Stimulated activated memory B cell treated with anti-CD40 and anti-IgM and Interleukin-4, amounts not matched to agents 10 μg/mL and 1 μg/mL and 100 μg/mL, for 72 hours (primary cell): ENCODE data around the gene ATP7B.

Experiments
- ATAC-seq: fragments of 150-1000 bp; cut with Tn5 transposase; 2 replicates; pipeline ENCODE4 v1.10.0; 2021
- H3K27ac Mint-ChIP-seq: one replicate; pipeline ENCODE4 v1.8.0; 2022; ENCODE audit warnings: mild to moderate bottlenecking, mixed read lengths
- H3K27me3 Mint-ChIP-seq: one replicate; pipeline ENCODE4 v1.8.0; 2022; ENCODE audit warnings: mixed read lengths
- H3K36me3 Mint-ChIP-seq: one replicate; pipeline ENCODE4 v1.8.0; 2022; ENCODE audit warnings: mixed read lengths
- H3K4me1 Mint-ChIP-seq: one replicate; pipeline ENCODE4 v1.8.0; 2022; ENCODE audit warnings: mixed read lengths
- H3K4me3 Mint-ChIP-seq: one replicate; pipeline ENCODE4 v1.8.0; 2022; ENCODE audit warnings: mild to moderate bottlenecking, moderate library complexity, mixed read lengths
- H3K9me3 Mint-ChIP-seq: one replicate; pipeline ENCODE4 v1.8.0; 2022; ENCODE audit warnings: mixed read lengths

The ATP7B gene

DNA sequence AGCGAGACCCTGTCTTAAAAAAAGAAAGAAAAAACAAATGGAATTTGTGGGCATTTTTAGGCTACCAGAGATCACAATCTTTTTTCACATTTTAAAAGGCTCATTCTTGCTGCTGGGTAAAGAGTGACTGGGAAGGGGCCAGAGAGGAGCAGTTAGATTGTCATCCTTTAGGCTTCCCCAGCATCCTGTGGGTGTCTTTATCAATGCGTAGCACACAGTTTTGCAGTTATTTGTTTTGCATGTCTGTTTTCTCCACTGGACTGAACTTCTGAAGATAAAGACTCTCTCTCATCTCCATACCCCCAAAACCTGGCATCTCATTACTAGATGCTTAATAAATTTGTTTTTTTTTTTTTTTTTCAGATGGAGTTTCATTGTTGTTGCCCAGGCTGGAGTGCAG is 11.1 kb upstream of the ATP7B start:
- no peak overlapping the region for H3K27ac Mint-ChIP-seq
- peaks cover 38% of the 10 kb centered on the region for H3K4me1 Mint-ChIP-seq
- H3K36me3 Mint-ChIP-seq = peaks cover 80% of the 10 kb centered on the region
- no peak overlapping the region for H3K4me3 Mint-ChIP-seq
- ATAC-seq = no peak
- H3K9me3 Mint-ChIP-seq = peaks cover 10% of the 10 kb centered on the region
- no peaks in the 10 kb centered on the region for H3K27me3 Mint-ChIP-seq

GRCh38 chr13:52020191-52020590 is 8.9 kb upstream of the ATP7B start:
- H3K9me3 Mint-ChIP-seq = no peaks in the 10 kb centered on the region
- H3K27ac Mint-ChIP-seq = no peak overlapping the region
- H3K27me3 Mint-ChIP-seq = no peaks in the 10 kb centered on the region
- no peak overlapping the region for H3K4me3 Mint-ChIP-seq
- peaks cover 78% of the 10 kb centered on the region for H3K36me3 Mint-ChIP-seq
- peaks cover 19% of the 10 kb centered on the region for H3K4me1 Mint-ChIP-seq
- no peak for ATAC-seq

- no peak for ATAC-seq
- Mint-ChIP-seq H3K36me3 (peaks cover 53% of the 10 kb centered on the region), H3K27ac (no peak overlapping the region), H3K4me3 (no peak overlapping the region), H3K4me1 (peaks cover 23% of the 10 kb centered on the region), H3K9me3 (no peaks in the 10 kb centered on the region), H3K27me3 (peaks cover 3% of the 10 kb centered on the region)
Observed at GRCh38 chr13:52016296-52016695, 5.0 kb upstream of the ATP7B start.

DNA sequence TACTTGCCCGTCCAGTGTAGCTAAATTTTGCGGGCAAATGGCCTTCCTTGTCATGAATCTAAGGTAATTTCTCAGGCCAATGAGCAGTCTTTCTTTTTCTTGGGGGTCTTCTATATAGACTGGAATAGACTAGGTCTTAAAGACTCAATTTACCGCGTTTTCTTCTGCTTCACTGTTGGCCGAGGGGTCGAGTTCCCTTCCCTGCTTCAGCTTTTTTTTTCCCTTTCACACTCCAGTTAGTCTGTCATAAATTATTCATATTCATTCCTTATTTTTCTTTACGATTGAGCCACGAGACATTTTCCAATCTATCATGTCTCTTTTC is 1.2 kb upstream of the ATP7B start:
- Mint-ChIP-seq H3K4me3 (peak overlapping the region; percentile 90), H3K9me3 (no peaks in the 10 kb centered on the region), H3K36me3 (peaks cover 21% of the 10 kb centered on the region), H3K4me1 (peaks cover 14% of the 10 kb centered on the region), H3K27ac (peak overlapping the region; percentile 91), H3K27me3 (peaks cover 38% of the 10 kb centered on the region)
- ATAC-seq = no peak

- ATAC-seq = peak; percentile 100
- Mint-ChIP-seq H3K4me3 (peak within 1 kb of the TSS; percentile 90), H3K27me3 (peaks cover 44% of the 10 kb centered on the region), H3K9me3 (no peaks in the 10 kb centered on the region), H3K4me1 (peaks cover 11% of the 10 kb centered on the region), H3K27ac (peak within 1 kb of the TSS; percentile 91), H3K36me3 (peaks cover 15% of the 10 kb centered on the region)
Observed at GRCh38 chr13:52011632-52012511, 622 bp upstream of the ATP7B start, which contains the start of gene ALG11. Gene ALG11, plus strand, starts transcription at chr13:52012398. Its CDS starts 21 bp downstream, at chr13:52012419.

DNA sequence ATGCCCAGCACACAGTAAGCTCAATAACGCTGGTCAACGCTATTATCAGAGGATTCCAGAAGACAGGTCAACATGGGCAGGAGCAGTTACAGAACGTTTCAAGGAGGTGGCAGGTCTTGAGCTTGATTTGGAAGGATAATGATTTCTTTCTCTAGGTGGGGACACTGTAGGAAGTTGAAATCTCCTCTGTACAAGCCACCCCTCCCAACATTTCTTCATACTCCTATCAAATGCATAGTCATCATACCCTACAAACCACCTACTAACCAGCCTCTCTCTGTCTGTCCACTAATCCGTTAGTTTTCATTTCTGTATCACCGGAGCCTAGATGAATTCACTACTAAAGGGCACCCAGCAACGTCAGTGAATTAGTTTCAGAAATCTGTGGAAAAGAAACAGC is 1.3 kb downstream of the ATP7B start:
- H3K27ac Mint-ChIP-seq = no peak overlapping the region
- peaks cover 11% of the 10 kb centered on the region for H3K4me1 Mint-ChIP-seq
- no peaks in the 10 kb centered on the region for H3K36me3 Mint-ChIP-seq
- no peaks in the 10 kb centered on the region for H3K9me3 Mint-ChIP-seq
- H3K4me3 Mint-ChIP-seq = no peak overlapping the region
- ATAC-seq = no peak
- H3K27me3 Mint-ChIP-seq = peaks cover 50% of the 10 kb centered on the region

DNA sequence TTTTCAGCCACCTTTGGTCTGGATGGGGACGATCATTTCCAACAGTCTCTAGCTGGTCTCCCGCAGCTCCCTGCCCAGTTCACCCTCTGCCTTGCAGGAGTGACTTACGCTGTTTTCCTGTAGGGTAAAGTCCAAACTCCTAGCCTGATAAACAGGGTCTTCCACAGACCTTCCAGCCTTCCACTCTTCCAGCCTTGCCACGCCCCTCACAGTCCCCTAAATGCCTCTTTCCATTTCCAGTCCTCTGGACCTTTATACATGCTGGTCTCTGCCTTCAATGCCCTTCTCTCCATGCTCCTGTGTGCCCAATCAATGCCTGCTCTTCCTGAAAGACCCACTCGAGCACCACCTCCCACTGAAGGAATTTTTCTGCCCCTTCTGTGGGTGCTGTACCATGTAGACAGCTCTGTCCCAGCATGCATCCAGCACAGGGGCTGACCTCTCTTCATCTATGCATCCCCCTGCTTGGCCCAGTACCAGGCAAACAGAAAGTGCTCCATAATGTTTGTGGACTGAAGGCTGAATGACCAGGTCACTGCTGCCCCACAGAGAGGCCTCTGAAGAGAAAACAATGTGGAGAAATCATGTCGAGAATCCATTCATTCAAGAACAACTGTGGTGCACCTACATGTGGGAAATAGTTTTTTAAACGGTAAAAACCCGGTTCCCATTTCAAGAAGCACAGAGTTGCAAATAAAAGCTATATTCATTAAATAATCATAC is 4.6 kb downstream of the ATP7B start:
- H3K4me1 Mint-ChIP-seq = peaks cover 7% of the 10 kb centered on the region
- no peak for ATAC-seq

DNA sequence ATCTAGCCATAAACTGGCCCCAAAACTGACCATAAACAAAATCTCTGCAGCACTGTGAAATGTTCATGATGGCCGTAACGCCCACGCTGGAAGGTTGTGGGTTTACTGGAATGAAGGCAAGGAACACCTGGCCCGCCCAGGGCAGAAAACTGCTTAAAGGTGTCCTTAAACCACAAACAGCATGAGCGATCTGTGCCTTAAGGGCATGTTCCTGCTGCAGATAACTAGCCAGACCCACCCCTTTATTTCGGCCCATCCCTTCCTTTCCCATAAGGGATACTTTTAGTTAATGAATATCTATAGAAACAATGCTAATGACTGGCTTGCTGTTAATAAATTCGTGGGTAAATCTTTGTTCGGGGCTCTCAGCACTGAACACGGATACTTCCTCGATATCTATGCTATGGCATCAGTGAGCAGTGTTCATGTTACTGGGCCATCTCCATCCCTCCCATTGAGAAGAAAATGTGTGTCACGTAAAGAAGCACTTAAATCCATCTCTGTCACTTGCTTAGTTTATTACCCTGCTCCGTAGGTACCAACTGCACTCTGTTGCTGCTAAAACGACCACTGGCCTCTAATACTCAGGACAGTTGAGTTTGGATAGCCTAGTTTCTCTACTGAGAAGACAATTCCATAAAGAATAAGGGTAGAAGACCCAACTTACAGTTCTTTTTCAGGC is 5.3 kb downstream of the ATP7B start:
- H3K9me3 Mint-ChIP-seq = no peaks in the 10 kb centered on the region
- H3K4me3 Mint-ChIP-seq = no peak overlapping the region
- peaks cover 52% of the 10 kb centered on the region for H3K27me3 Mint-ChIP-seq
- H3K4me1 Mint-ChIP-seq = peaks cover 9% of the 10 kb centered on the region
- ATAC-seq = no peak
- no peaks in the 10 kb centered on the region for H3K36me3 Mint-ChIP-seq
- H3K27ac Mint-ChIP-seq = no peak overlapping the region

More for the DNA sequence above, 4.6 kb downstream of the ATP7B start:
- Mint-ChIP-seq H3K27me3 (peaks cover 52% of the 10 kb centered on the region), H3K4me3 (no peak overlapping the region), H3K27ac (no peak overlapping the region), H3K9me3 (no peaks in the 10 kb centered on the region), H3K36me3 (no peaks in the 10 kb centered on the region)

DNA sequence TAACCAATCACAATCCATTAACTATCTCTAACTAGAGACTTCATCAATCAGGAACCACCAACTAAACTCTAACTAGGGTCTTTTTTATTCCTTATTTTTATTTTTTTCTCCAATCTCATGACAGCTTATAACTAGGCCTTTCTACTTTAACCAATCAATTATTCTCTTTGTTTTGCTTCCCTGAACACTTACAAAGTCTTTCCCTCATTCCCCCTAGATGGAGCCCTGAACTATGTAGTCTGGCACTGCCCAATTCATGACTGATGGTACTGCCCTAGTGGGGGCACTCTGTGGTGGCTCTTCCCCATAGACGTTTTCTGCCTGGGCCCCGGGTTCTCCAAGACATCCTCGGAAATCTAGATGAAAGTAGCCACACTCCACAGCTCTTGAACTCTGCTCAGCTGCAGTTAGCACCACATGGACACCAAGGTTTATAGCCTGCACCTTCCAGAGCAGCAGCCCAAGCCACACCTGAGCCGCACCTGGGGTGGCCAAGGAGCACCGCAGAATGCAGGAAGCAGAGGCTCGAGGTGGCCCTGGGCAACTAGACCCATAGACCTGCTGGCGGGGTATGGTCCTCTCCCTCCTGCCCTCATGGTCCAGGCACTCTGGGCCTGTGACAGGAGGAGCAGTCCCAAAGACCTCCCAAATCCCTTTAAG is 6.6 kb downstream of the ATP7B start:
- ATAC-seq = peak; percentile 28
- H3K4me3 Mint-ChIP-seq = no peak overlapping the region
- H3K36me3 Mint-ChIP-seq = no peaks in the 10 kb centered on the region
- H3K27me3 Mint-ChIP-seq = peaks cover 45% of the 10 kb centered on the region
- no peak overlapping the region for H3K27ac Mint-ChIP-seq
- H3K4me1 Mint-ChIP-seq = peaks cover 6% of the 10 kb centered on the region
- no peaks in the 10 kb centered on the region for H3K9me3 Mint-ChIP-seq

GRCh38 chr13:52003541-52003940 is 7.7 kb downstream of the ATP7B start:
- peaks cover 45% of the 10 kb centered on the region for H3K27me3 Mint-ChIP-seq
- H3K27ac Mint-ChIP-seq = no peak overlapping the region
- H3K4me1 Mint-ChIP-seq = peaks cover 6% of the 10 kb centered on the region
- H3K36me3 Mint-ChIP-seq = no peaks in the 10 kb centered on the region
- no peaks in the 10 kb centered on the region for H3K9me3 Mint-ChIP-seq
- no peak for ATAC-seq
- H3K4me3 Mint-ChIP-seq = no peak overlapping the region

DNA sequence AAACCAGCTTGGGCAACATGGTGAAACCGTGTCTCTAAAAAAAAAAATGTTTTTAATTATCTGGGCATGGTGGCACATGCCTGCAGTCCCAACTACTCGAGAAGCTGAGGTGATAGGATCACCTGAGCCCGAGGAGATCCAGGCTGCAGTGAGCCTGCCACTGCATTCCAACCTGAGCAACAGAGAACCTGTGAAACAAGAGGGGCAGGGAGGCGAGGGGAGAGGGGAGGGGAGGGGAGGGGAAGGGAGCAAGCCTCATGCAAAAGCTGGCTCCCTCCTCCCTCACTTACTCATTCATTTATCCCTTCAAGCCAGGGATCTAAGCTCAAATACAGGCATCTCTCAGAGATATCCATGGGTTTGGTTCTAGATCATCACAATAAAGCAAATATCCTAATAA is 8.9 kb downstream of the ATP7B start:
- H3K36me3 Mint-ChIP-seq = no peaks in the 10 kb centered on the region
- H3K27me3 Mint-ChIP-seq = peaks cover 48% of the 10 kb centered on the region
- H3K4me3 Mint-ChIP-seq = no peak overlapping the region
- no peaks in the 10 kb centered on the region for H3K9me3 Mint-ChIP-seq
- peaks cover 6% of the 10 kb centered on the region for H3K4me1 Mint-ChIP-seq
- ATAC-seq = no peak
- no peak overlapping the region for H3K27ac Mint-ChIP-seq

DNA sequence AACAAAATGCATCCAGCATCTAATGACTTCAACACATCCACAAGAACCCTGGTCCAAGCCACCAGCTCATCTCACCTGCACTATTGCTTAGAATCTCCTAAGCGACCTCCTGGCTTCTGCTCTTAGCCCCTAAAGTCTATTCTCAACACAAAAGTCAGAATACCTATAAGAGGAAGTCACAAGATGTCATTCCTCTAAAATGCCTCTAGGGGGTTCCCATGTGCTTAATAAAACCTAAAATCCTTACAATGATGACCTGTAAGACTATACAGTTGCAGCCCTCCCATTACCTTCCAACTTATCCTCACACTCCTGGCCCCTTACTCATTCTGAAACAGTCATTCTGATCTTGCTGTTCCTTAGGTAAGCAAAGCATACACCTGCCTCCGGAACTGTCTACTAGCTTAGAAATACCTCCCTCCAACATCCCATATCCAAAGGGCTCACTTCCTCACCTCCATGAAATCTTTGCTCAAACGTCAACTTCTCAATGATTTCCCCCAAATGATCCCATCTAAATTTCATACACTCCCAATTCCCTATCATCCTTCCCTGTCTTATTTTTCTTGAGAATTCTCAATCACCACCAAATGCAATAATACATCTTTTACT is 10.0 kb downstream of the ATP7B start:
- ATAC-seq = no peak
- Mint-ChIP-seq H3K27ac (no peak overlapping the region), H3K9me3 (no peaks in the 10 kb centered on the region), H3K4me1 (peaks cover 6% of the 10 kb centered on the region), H3K4me3 (no peak overlapping the region), H3K36me3 (no peaks in the 10 kb centered on the region), H3K27me3 (peaks cover 43% of the 10 kb centered on the region)

GRCh38 chr13:51999921-52000320 is 11.3 kb downstream of the ATP7B start:
- peaks cover 43% of the 10 kb centered on the region for H3K27me3 Mint-ChIP-seq
- H3K4me3 Mint-ChIP-seq = no peak overlapping the region
- H3K36me3 Mint-ChIP-seq = no peaks in the 10 kb centered on the region
- H3K4me1 Mint-ChIP-seq = peaks cover 6% of the 10 kb centered on the region
- no peaks in the 10 kb centered on the region for H3K9me3 Mint-ChIP-seq
- H3K27ac Mint-ChIP-seq = no peak overlapping the region
- ATAC-seq = no peak

DNA sequence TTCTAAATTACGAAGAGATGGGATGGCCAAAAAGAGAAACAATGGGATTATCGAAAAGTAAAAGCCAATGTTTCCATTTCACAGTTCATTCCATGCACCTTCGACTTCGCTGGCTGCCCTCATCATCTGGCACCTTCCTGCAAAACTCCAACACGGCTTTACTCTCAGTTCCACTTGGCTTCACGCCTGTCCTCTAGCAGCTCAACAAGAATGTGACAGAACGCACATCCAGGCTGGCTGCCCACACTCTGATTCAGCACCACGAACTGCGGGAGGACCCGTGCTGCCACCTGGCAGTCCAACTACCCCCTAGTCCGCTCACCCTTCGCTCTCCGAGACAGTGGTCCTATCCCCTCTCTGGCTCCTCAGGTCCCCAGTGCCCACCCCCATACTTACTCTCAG is 11.7 kb downstream of the ATP7B start:
- ATAC-seq = no peak
- peaks cover 43% of the 10 kb centered on the region for H3K27me3 Mint-ChIP-seq
- no peaks in the 10 kb centered on the region for H3K9me3 Mint-ChIP-seq
- no peak overlapping the region for H3K27ac Mint-ChIP-seq
- peaks cover 6% of the 10 kb centered on the region for H3K4me1 Mint-ChIP-seq
- no peaks in the 10 kb centered on the region for H3K36me3 Mint-ChIP-seq
- H3K4me3 Mint-ChIP-seq = no peak overlapping the region
